Measurements from ENCODE around the gene UGT2B7. TPM values are rescaled to one million over a fixed set of nuclear protein-coding genes. Genes with fewer than 3 reads are reported as not detected.

The UGT2B7 gene
- total RNA-seq, 6 experiments from 2014 or later = 88.5 to 377 (median 241) TPM

DNA sequence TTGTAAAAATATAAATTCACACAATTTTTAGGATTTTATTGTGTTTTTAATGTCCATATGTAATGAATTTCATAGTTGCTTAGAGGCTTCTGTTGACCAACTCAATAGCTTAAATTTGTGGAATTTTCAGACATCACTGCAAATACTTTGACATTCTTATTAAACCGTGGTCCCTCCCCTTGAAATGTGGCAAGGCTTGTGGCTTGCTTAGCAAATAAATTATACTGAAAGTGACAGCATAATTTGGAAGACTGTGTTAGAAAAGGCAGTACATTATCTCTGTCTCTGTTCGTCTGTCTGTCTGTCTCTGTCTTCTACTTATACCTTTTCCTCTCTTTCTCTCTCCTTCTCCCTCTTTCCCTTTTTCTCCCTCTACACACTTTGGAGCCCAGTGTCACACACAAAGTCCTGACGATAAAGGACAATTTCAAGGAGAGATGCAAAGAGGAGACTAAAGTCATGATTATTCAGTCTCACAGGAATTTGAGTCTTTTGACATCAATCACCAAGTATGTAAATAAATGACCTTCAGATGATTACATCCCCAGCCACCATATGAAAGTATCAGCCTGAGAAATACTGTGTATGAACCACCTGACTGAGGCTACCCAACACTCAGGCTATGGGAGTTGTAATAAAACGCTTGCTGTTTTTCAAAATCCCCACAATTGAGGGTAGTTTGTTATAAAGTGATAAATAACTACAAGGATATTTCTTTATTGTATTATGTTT lies 21.0 kb upstream of the UGT2B7 start:
- Histone ChIP-seq H3K27me3 (no peaks in the 10 kb centered on the region), H3K4me3 (no peak overlapping the region), H3K36me3 (no peaks in the 10 kb centered on the region), H3K4me1 (peaks cover 0 to 35% (median 6%) of the 10 kb centered on the region in 4 donors), H3K9me3 (no peaks in the 10 kb centered on the region), H3K27ac (no peak overlapping the region)
- DNase-seq = no peak
- ATAC-seq = peak in 1 of 4 donors; percentile 33
- WGBS (ENCODE audit: insufficient coverage, low coverage, low lambda C conversion rate, missing lambda C conversion rate) = 26% methylated on average over 4 of the region's 4 CpGs
- intact Hi-C loops (cut with DNase I) = no loop called here
- TF ChIP-seq POLR2A (IDR thresholded peaks at IDR 0.05) = no peak
- TF ChIP-seq, protein P1, sequence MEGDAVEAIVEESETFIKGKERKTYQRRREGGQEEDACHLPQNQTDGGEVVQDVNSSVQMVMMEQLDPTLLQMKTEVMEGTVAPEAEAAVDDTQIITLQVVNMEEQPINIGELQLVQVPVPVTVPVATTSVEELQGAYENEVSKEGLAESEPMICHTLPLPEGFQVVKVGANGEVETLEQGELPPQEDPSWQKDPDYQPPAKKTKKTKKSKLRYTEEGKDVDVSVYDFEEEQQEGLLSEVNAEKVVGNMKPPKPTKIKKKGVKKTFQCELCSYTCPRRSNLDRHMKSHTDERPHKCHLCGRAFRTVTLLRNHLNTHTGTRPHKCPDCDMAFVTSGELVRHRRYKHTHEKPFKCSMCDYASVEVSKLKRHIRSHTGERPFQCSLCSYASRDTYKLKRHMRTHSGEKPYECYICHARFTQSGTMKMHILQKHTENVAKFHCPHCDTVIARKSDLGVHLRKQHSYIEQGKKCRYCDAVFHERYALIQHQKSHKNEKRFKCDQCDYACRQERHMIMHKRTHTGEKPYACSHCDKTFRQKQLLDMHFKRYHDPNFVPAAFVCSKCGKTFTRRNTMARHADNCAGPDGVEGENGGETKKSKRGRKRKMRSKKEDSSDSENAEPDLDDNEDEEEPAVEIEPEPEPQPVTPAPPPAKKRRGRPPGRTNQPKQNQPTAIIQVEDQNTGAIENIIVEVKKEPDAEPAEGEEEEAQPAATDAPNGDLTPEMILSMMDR (IDR thresholded peaks at IDR 0.05) = no peak

DNA sequence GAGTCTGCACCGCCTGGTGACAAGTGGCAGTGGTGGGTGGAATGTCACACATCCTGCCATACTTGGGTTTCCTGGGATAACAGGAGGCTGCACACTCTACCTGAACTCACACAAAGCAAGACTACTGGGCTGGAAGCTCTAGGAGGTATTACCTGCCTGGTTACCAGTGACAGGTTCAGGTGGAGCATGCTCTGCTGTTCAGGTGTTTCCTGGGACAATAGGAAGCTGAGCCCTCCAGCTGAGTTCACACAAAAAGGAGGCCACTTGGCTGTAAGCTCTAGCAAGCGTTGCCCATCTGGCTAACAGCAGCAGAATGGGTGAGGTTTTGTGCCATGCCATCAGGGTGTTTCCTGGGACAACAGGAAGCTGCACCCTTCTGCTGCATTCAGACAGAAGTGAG lies 17.4 kb upstream of the UGT2B7 start:
- ATAC-seq (no peak), DNase-seq (no peak)
- H3K4me1 ChIP-seq = peaks cover 0 to 9% (median 0%) of the 10 kb centered on the region in 4 donors
- no peak overlapping the region for H3K27ac ChIP-seq
- H3K4me3 ChIP-seq = no peak overlapping the region
- WGBS (ENCODE audit: insufficient coverage, low coverage, low lambda C conversion rate, missing lambda C conversion rate) = 100% methylated on average over 1 of the region's 2 CpGs
- no peaks in the 10 kb centered on the region for H3K9me3 ChIP-seq
- TF ChIP-seq POLR2A (IDR thresholded peaks at IDR 0.05) = no peak
- TF ChIP-seq, protein P1 (IDR thresholded peaks at IDR 0.05) = no peak
- H3K27me3 ChIP-seq = no peaks in the 10 kb centered on the region
- no peaks in the 10 kb centered on the region for H3K36me3 ChIP-seq
- intact Hi-C loops (cut with DNase I) = no loop called here

DNA sequence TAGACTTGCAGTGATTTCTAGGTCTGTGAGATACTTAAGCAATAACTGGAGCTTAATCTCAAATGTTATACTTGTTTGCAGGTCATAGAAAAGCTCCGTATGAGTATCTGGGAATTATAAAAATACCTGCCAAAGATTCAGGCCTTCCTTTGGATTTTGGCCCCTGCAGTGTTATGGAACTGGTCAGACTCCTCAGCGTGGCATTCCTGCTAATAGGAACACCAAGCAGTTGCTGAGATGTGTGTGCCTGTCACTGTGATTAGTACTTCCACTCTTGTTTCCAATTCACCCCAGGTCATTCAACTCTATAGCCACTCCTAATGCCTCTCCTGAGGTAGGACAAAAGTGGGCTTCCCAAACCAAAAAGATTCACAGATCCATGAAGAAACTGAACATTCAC lies 7.8 kb upstream of the UGT2B7 start:
- Histone ChIP-seq H3K27me3 (no peaks in the 10 kb centered on the region), H3K4me3 (no peak overlapping the region), H3K9me3 (no peaks in the 10 kb centered on the region), H3K4me1 (no peaks in the 10 kb centered on the region), H3K27ac (no peak overlapping the region), H3K36me3 (no peaks in the 10 kb centered on the region)
- DNase-seq (no peak), ATAC-seq (peak in 3 of 4 donors; percentile 30 to 55 (median 36))
- intact Hi-C loops (cut with DNase I) = no loop called here
- 47% methylated on average over 2 of the region's 2 CpGs for WGBS (ENCODE audit: insufficient coverage, low coverage, low lambda C conversion rate, missing lambda C conversion rate)
- TF ChIP-seq, protein P1 (IDR thresholded peaks at IDR 0.05) = no peak
- TF ChIP-seq POLR2A (IDR thresholded peaks at IDR 0.05) = no peak

DNA sequence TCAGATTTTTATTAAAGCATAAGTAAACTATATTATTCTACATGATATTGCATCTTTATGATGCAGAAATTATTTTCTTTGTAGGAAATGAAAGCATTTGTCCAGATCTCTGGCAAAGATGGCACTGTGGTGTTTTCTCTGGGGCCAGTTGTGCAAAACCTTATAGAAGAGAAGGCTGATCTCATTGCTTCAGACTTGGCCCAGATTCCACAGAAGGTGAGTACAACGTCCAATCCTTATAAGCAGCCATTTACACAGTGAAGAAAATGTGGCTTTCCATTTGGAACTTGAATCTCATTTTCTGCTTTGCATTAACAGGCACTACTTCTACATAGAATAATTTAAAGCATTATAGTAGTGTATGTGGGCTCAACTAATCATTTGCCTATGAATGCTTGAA lies 6.9 kb upstream of the UGT2B7 start:
- ATAC-seq (peak; percentile 49 to 87 (median 71)), DNase-seq (no peak)
- 23% methylated on average over 1 of the region's 1 CpG for WGBS (ENCODE audit: insufficient coverage, low coverage, low lambda C conversion rate, missing lambda C conversion rate)
- H3K36me3 ChIP-seq = no peaks in the 10 kb centered on the region
- H3K4me3 ChIP-seq = no peak overlapping the region
- intact Hi-C loops (cut with DNase I) = no loop called here
- no peaks in the 10 kb centered on the region for H3K27me3 ChIP-seq
- no peak overlapping the region for H3K27ac ChIP-seq
- no peaks in the 10 kb centered on the region for H3K4me1 ChIP-seq
- no peaks in the 10 kb centered on the region for H3K9me3 ChIP-seq
- TF ChIP-seq POLR2A (IDR thresholded peaks at IDR 0.05) = no peak
- TF ChIP-seq, protein P1 (IDR thresholded peaks at IDR 0.05) = no peak
